BLaER1 treated with 17β-estradiol and CSF1 and Interleukin-3, amounts not matched to agents 10 nM and 100 nM (cell line): Measurements from ENCODE around the gene RPL6.
"Not testable (repeated sequence)": the region's sequence is repeated elsewhere in the genome, so short reads cannot be mapped to it uniquely, and the experiment has no call there.

ENCODE experiments used
- H3K27ac ChIP-seq, 11 experiments: shearing (Covaris generic); formaldehyde crosslinking; 2 replicates each; pipeline ENCODE4 v1.8.1; 2022
- H3K27me3 ChIP-seq, 11 experiments: shearing (Covaris generic); formaldehyde crosslinking; 2 replicates each; pipeline ENCODE4 v1.8.1; 2022
- H3K36me3 ChIP-seq, 11 experiments: shearing (Covaris generic); formaldehyde crosslinking; 2 replicates each; pipeline ENCODE4 v1.8.1; 2022
- H3K4me1 ChIP-seq, 10 experiments: shearing (Covaris generic); formaldehyde crosslinking; 2 replicates each; pipeline ENCODE4 v1.8.1; 2022
- H3K4me2 ChIP-seq, 11 experiments: shearing (Covaris generic); formaldehyde crosslinking; 2 replicates each; pipeline ENCODE4 v1.8.1; 2022
- H3K4me3 ChIP-seq, 10 experiments: shearing (Covaris generic); formaldehyde crosslinking; 2 replicates each; pipeline ENCODE4 v1.8.1; 2022
- H3K9ac ChIP-seq, 11 experiments: shearing (Covaris generic); formaldehyde crosslinking; 2 replicates each; pipeline ENCODE4 v1.8.1; 2022
- H3K9me3 ChIP-seq, 11 experiments: shearing (Covaris generic); formaldehyde crosslinking; replicated peaks in 1 of 11; 2 replicates each; pipeline ENCODE4 v1.8.1; 2022
- H4K20me1 ChIP-seq, 11 experiments: shearing (Covaris generic); formaldehyde crosslinking; 2 replicates each; pipeline ENCODE4 v1.8.1; 2022
- Cebpa-rat ChIP-seq, 11 experiments: shearing (Covaris generic); IDR thresholded peaks; 2 replicates each; pipeline ENCODE4 v1.8.1; 2022

RPL6 gene

GRCh38 chr12:112425582-112426382 lies 16.4 kb upstream of the RPL6 start:
- H3K4me2 ChIP-seq, result no peak overlapping the region
- H3K27me3 ChIP-seq, result no peaks in the 10 kb centered on the region
- H4K20me1 ChIP-seq, result peaks cover 75 to 100% (median 100%) of the 10 kb centered on the region in 11 experiments
- peaks cover 3 to 38% (median 15%) of the 10 kb centered on the region in 10 experiments; a peak in 19 of 20 replicates for H3K4me1 ChIP-seq
- H3K27ac ChIP-seq, result no peak overlapping the region
- H3K4me3 ChIP-seq, result no peak overlapping the region
- no peak overlapping the region for H3K9ac ChIP-seq
- H3K9me3 ChIP-seq, result no peaks in the 10 kb centered on the region
- TF ChIP-seq Cebpa-rat (IDR thresholded peaks at IDR 0.05), result no peak
- H3K36me3 ChIP-seq, result peaks cover 5 to 81% (median 52%) of the 10 kb centered on the region in 11 experiments; a peak in 20 of 22 replicates

GRCh38 chr12:112424126-112424525 lies 14.7 kb upstream of the RPL6 start:
- Histone ChIP-seq H3K27ac (no peak overlapping the region), H3K9ac (0 out of 22 replicates have a peak overlapping the region, but pooled peaks of 1 of the 11 experiments have one; percentile 3), H3K4me2 (peak overlapping the region in 2 of 11 experiments; percentile 8 to 13; a peak in 1 of 22 replicates), H3K4me1 (peaks cover 16 to 43% (median 27%) of the 10 kb centered on the region in 10 experiments), H3K9me3 (no peaks in the 10 kb centered on the region), H3K4me3 (no peak overlapping the region), H3K36me3 (peaks cover 5 to 71% (median 43%) of the 10 kb centered on the region in 11 experiments; a peak in 20 of 22 replicates), H4K20me1 (peaks cover 79 to 100% (median 96%) of the 10 kb centered on the region in 11 experiments), H3K27me3 (no peaks in the 10 kb centered on the region)
- no peak for TF ChIP-seq Cebpa-rat (IDR thresholded peaks at IDR 0.05)

- Histone ChIP-seq H3K4me2 (peak overlapping the region in 3 of 11 experiments; percentile 2 to 26 (median 4); a peak in 2 of 22 replicates), H3K27me3 (no peaks in the 10 kb centered on the region), H3K4me3 (no peak overlapping the region), H4K20me1 (peaks cover 68 to 86% (median 80%) of the 10 kb centered on the region in 11 experiments), H3K9ac (0 out of 22 replicates have a peak overlapping the region, but pooled peaks of 1 of the 11 experiments have one; percentile 5), H3K9me3 (no peaks in the 10 kb centered on the region), H3K27ac (no peak overlapping the region), H3K4me1 (peaks cover 22 to 49% (median 33%) of the 10 kb centered on the region in 10 experiments), H3K36me3 (peaks cover 5 to 55% (median 35%) of the 10 kb centered on the region in 11 experiments; a peak in 20 of 22 replicates)
- no peak for TF ChIP-seq Cebpa-rat (IDR thresholded peaks at IDR 0.05)
These were observed 13.1 kb upstream of the RPL6 start for GRCh38 chr12:112422531-112422930.

GRCh38 chr12:112421363-112421762 lies 12.0 kb upstream of the RPL6 start:
- Histone ChIP-seq H3K4me1 (peaks cover 27 to 54% (median 36%) of the 10 kb centered on the region in 10 experiments), H3K27me3 (no peaks in the 10 kb centered on the region), H3K4me3 (no peak overlapping the region), H3K9ac (peak overlapping the region in 1 of 11 experiments; percentile 14; a peak in 1 of 22 replicates), H3K9me3 (no peaks in the 10 kb centered on the region), H3K27ac (no peak overlapping the region), H4K20me1 (peaks cover 60 to 74% (median 68%) of the 10 kb centered on the region in 11 experiments), H3K4me2 (peak overlapping the region in 9 of 11 experiments; percentile 13 to 95 (median 83); a peak in 11 of 22 replicates), H3K36me3 (peaks cover 0 to 43% (median 25%) of the 10 kb centered on the region in 11 experiments; a peak in 19 of 22 replicates)
- no peak for TF ChIP-seq Cebpa-rat (IDR thresholded peaks at IDR 0.05)

DNA sequence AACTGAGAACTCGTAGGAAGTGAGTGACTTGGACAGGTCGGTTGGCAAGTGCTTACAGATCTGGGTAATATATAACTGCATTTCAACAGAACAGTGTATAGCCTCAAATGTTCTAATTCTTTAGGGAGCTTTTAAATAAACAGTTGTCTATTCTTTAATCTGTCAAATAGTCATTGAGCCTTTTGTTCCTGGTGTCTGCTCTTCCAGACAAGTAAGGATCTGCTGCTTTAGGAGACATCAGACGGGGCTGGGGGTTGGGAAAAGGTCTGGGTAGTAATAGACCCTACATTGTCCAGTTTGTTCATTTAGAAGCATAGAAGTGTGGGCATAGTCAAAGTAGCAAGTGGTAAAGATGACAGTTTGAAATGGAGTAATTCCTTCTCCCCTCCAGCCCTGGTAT lies 11.3 kb upstream of the RPL6 start:
- Histone ChIP-seq H3K9me3 (no peaks in the 10 kb centered on the region), H3K9ac (peak overlapping the region in 8 of 11 experiments; percentile 9 to 98 (median 96); a peak in 7 of 22 replicates), H3K27me3 (no peaks in the 10 kb centered on the region), H3K4me1 (peaks cover 27 to 54% (median 36%) of the 10 kb centered on the region in 10 experiments), H3K27ac (no peak overlapping the region), H4K20me1 (peaks cover 54 to 68% (median 62%) of the 10 kb centered on the region in 11 experiments), H3K36me3 (peaks cover 0 to 37% (median 20%) of the 10 kb centered on the region in 11 experiments; a peak in 19 of 22 replicates), H3K4me3 (peak overlapping the region in 4 of 10 experiments; percentile 86 to 99 (median 95); a peak in 2 of 20 replicates), H3K4me2 (peak overlapping the region; percentile 77 to 95 (median 88))
- TF ChIP-seq Cebpa-rat (IDR thresholded peaks at IDR 0.05), result no peak

DNA sequence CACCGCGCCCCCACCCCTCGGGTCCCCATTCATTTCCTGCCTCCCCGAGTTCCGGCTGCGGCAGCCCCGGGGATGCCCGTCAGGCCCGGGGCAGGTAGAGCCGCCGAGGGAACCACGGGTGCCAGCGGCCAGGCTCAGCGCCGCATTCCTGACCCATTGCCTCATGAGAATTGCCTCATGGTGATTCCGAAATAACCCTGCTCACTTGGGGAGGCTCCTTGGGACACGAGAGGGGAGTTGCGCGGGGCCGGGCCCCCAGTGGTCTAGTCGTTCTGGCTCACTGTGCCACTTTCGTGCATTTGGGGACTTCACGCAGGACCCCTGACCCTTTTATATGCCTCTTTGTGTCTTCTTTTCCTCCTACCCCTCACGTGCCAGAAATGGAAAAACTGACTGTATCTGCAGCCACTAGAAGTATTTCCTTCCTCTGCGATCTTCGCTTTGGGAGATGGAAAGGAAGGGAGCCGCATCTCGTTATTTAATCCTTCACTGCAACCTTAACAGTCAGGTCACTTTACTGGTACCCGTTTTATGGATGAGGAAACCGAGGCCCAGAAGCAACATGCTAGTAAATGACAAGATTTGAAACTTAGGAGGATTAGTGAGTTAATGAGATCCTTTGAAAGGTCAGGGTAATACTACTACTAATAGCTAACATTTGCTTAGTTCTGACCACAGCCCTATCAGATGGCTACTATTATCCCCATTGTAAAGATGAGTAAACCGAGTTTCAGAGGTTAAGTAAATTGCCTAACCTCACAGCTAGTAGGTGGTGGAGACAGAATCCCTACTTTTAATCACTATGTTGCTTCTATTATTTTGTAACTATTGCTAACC lies 10.1 kb upstream of the RPL6 start:
- Histone ChIP-seq H3K4me3 (peak overlapping the region; percentile 77 to 99 (median 93)), H3K27ac (peak overlapping the region; percentile 92 to 96 (median 95)), H3K36me3 (peaks cover 0 to 33% (median 20%) of the 10 kb centered on the region in 11 experiments; a peak in 13 of 22 replicates), H4K20me1 (peaks cover 47 to 56% (median 50%) of the 10 kb centered on the region in 11 experiments), H3K9me3 (no peaks in the 10 kb centered on the region), H3K4me1 (peaks cover 27 to 53% (median 36%) of the 10 kb centered on the region in 10 experiments), H3K27me3 (no peaks in the 10 kb centered on the region), H3K4me2 (peak overlapping the region; percentile 77 to 95 (median 88)), H3K9ac (peak overlapping the region; percentile 92 to 98 (median 96))
- peak in 2 of 11 experiments; percentile 22 to 56; a peak in 2 of 22 replicates for TF ChIP-seq Cebpa-rat (IDR thresholded peaks at IDR 0.05)

DNA sequence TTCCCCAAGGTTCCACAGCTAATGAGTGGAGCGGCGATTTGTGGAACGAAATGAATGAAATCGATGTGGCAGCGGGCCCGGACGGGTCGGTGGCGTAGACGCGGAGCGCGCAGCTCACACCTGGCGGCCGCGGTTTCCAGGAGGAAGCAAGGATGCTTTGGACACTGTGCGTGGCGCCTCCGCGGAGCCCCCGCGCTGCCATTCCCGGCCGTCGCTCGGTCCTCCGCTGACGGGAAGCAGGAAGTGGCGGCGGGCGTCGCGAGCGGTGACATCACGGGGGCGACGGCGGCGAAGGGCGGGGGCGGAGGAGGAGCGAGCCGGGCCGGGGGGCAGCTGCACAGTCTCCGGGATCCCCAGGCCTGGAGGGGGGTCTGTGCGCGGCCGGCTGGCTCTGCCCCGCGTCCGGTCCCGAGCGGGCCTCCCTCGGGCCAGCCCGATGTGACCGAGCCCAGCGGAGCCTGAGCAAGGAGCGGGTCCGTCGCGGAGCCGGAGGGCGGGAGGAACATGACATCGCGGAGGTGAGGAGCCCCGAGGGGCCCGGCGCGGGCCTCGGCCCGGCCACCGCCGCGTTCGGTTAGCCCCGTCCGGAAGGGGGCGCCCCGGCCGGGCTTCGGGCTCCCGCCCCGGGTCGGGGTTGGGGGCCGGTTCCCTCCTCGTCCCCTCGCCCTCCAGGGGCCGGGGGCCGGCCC lies 9.3 kb upstream of the RPL6 start, which contains the start of gene PTPN11:
Gene PTPN11, plus strand, starts transcription at position 340 of the 689 bp plus-strand sequence. Its CDS starts 165 bp downstream, at position 505.
- Histone ChIP-seq H4K20me1 (peaks cover 39 to 48% (median 42%) of the 10 kb centered on the region in 11 experiments), H3K9ac (peak within 1 kb of the TSS; percentile 92 to 98 (median 96)), H3K9me3 (no peaks in the 10 kb centered on the region), H3K36me3 (peaks cover 0 to 33% (median 20%) of the 10 kb centered on the region in 11 experiments; a peak in 13 of 22 replicates), H3K4me2 (peak within 1 kb of the TSS; percentile 78 to 95 (median 89)), H3K4me3 (peak within 1 kb of the TSS; percentile 77 to 99 (median 93)), H3K27me3 (no peaks in the 10 kb centered on the region), H3K27ac (peak within 1 kb of the TSS; percentile 92 to 96 (median 95)), H3K4me1 (peaks cover 27 to 45% (median 33%) of the 10 kb centered on the region in 10 experiments)
- TF ChIP-seq Cebpa-rat (IDR thresholded peaks at IDR 0.05), result no peak

DNA sequence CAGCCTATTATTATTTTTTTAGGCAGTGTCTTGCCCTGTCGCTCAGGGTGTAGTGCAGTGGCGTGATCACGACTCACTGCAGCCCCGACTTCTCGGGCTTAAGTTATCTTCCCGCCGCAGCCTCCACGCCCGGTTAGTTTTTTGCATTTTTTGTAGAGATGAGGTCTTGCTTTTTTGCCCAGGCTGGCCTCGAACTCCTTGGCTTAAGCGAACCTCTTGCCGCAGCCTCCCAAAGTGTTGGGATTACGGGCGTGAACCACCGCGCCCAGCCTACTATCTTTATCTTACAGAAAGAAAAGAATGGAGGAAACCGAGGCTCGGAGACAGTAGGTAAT lies 8.8 kb upstream of the RPL6 start:
- Histone ChIP-seq H3K27me3 (no peaks in the 10 kb centered on the region), H4K20me1 (peaks cover 34 to 43% (median 37%) of the 10 kb centered on the region in 11 experiments), H3K4me2 (peak overlapping the region; percentile 67 to 90 (median 86)), H3K9ac (peak overlapping the region; percentile 92 to 98 (median 96)), H3K36me3 (peaks cover 0 to 29% (median 18%) of the 10 kb centered on the region in 11 experiments; a peak in 13 of 22 replicates), H3K9me3 (no peaks in the 10 kb centered on the region), H3K27ac (peak overlapping the region; percentile 92 to 96 (median 95)), H3K4me3 (peak overlapping the region; percentile 77 to 99 (median 93)), H3K4me1 (peaks cover 27 to 44% (median 33%) of the 10 kb centered on the region in 10 experiments)
- no peak for TF ChIP-seq Cebpa-rat (IDR thresholded peaks at IDR 0.05)

DNA sequence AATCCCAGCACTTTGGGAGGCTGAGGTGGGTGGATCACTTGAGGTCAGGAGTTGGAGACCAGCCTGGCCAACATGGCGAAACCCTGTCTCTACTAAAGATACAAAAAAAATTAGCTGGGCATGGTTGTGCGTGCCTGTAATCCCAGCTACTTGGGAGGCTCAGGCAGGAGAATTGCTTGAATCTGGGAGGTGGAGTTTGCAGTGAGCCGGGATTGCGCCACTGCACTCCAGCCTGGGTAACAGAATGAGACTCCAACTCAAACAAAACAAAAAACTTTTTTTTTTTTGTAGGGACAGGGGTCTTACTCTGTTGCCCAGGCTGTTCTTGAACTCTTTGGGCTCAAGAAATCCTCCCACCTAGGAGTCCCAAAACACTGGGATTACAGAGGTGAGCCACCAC lies 6.1 kb upstream of the RPL6 start:
- Histone ChIP-seq H4K20me1 (peaks cover 7 to 16% (median 9%) of the 10 kb centered on the region in 11 experiments; a peak in 20 of 22 replicates), H3K27ac (peak overlapping the region in 3 of 11 experiments; percentile 48 to 53 (median 51); a peak in 4 of 22 replicates), H3K4me1 (peaks cover 15 to 27% (median 17%) of the 10 kb centered on the region in 10 experiments), H3K4me2 (peak overlapping the region in 1 of 11 experiments; percentile 3; a peak in 2 of 22 replicates)
- H3K4me3 ChIP-seq, H3K9me3 ChIP-seq, H3K27me3 ChIP-seq, H3K9ac ChIP-seq, H3K36me3 ChIP-seq: not testable (repeated sequence)
